ENCODE measurements around the gene SLC8A2. TPM values are rescaled to one million over a fixed set of nuclear protein-coding genes. Genes with fewer than 3 reads are reported as not detected.
"Not testable (repeated sequence)": the region's sequence is repeated elsewhere in the genome, so short reads cannot be mapped to it uniquely, and the experiment has no call there.

Gene SLC8A2
- total RNA-seq, 1 experiment from 2014 or later = 6.7 TPM

DNA sequence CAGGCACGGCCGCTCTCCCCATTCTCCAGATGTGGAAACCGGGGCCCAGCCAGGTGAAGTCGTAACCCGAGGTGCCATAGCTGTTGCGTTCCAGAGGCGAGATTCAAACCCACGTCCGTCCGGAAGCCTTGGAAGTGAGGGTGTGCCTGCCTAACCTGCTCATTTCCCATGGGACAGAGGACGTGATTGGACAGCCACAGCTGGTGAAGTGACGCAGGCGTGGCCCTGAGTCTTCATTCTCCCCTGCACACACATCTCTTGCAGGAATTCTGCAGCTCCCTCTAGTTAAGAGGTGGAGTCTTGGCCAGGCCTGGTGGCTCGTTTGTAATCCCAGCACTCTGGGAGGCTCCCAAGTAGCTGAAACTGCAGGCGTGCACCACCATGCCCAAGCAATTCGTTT, 69.2 kb downstream of the SLC8A2 start:
- H3K4me3 ChIP-seq (ENCODE audit: insufficient read depth, low read depth, low read length) = no peak overlapping the region
- H3K36me3 ChIP-seq (replicated peaks; ENCODE audit: control insufficient read depth, insufficient read depth, low read length) = no peaks in the 10 kb centered on the region
- DNase-seq = peak; percentile 28
- no peaks in the 10 kb centered on the region for H3K27me3 ChIP-seq (ENCODE audit: control insufficient read depth, insufficient read depth, low read length)

DNA sequence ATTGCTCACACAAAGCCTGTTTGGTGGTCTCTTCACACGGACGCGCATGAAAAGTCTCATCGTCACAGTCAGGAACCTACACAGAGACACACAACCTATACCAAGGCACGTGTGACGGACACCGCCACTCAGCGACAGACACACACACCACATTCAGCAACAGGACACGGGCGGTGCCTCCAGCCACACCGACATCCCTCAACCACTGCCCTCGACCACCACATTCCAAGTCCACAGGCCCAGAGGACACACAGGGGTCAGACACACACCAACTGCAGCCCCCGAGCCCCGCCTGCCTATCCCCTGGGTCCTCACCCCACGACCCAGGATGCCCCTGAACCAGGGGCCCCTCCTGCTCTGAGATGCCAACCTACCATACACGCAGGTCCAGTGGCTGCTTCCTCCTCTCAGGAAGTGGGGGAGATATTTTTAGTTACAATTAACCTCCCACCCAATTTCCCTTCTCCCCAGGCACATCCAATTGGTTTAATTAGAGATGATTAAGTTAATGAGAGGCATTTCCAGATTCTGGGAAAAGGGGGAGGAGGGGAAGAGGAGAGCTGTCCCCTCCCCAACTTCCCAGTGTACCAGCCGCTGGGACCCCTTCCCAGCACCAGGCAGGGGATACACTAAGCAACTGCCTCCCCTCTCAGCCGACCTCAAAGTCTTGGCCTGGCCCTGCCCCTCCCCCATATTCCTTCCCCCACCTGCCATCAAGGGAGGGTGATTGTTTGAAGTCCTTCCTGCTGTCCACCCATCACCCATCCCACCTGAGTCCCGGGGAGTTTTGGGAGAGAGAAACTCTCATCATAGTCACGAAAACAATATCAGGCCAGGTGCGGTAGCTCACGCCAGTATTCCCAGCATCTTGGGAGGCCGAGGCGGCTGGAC, 72.7 kb downstream of the SLC8A2 start:
- Histone ChIP-seq H3K36me3 (replicated peaks; ENCODE audit: control insufficient read depth, insufficient read depth, low read length) (no peaks in the 10 kb centered on the region), H3K27me3 (ENCODE audit: control insufficient read depth, insufficient read depth, low read length) (no peaks in the 10 kb centered on the region), H3K4me3 (ENCODE audit: insufficient read depth, low read depth, low read length) (no peak overlapping the region)
- peak; percentile 65 for DNase-seq

DNA sequence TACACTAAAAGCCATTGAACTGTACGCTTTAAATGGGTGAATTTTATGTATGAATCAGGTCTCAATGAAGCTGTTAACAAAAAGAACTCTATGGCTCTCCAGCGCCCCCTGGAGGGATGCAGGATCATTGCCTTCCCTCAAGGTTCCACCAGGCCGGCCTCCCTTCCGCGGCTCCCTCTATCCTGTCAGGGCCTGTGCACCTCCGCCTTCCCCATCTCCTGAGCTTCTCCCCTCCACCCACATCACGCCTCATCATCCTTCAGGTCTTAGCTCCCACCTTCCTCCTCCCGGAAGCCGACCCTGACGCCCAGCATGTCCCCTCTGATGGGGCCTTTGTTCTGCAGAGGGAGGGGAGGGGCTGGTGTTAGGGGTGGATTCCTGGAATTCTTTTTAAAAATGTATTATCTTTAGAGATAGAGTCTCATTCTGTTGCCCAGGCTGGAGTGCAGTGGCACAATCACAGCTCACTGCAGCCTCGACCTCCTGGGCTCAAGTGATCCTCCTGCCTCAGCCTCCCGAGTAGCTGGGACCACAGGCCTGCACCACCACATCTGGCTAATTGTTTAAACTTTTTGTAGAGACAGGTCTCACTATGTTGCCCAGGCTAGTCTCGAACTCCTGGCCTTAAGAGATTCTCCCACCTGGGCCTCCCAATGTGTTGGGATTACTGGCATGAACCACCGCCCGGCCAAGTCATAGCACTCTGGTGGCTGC, 80.0 kb downstream of the SLC8A2 start:
- no peaks in the 10 kb centered on the region for H3K27me3 ChIP-seq (ENCODE audit: control insufficient read depth, insufficient read depth, low read length)
- H3K36me3 ChIP-seq (replicated peaks; ENCODE audit: control insufficient read depth, insufficient read depth, low read length) = no peaks in the 10 kb centered on the region
- no peak overlapping the region for H3K4me3 ChIP-seq (ENCODE audit: insufficient read depth, low read depth, low read length)
- peak; percentile 86 for DNase-seq

DNA sequence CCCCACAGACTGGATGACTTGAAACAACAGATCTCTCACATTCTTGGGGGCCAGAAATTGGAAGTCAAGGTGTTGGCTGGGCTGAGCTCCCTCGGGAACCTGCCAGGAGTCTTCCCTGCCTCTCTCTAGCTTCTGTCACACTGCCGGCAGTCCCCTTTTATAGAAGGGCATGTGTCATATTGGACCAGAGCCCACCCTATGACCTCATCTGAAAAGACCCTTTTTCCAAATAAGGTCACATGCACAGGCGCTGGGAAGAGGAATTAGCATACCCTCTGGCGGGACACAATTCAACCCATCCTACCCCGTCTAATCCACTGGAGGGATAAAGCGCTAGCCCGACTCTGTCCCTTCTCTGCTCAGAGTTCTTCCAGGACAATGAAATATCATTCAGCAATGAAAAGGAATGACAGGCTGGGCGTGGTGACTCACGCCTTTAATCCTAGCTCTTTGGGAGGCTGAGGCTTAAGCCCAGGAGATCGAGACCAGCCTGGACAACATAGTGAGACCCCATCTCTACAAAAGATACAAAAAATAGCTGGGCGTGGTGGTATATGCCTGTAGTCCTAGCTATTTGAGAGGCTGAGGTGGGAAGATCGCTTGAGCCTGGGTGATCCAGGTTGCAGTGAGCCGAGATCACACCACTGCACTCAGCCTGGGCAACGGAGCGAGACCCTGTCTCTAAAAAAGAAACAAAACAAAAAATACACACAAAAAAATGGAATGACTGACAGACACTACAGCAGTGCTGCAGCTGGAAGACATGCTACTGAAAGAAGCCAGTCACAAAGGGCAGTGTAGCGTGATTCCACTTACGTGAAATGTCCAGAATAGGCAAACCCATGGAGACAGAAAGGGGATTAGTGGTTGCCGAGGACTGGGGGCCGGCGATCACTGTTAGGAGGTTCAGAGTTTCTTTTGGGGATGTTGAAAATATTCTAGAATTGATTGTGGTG, 80.9 kb downstream of the SLC8A2 start:
- DNase-seq = peak; percentile 13
- Histone ChIP-seq H3K36me3 (replicated peaks; ENCODE audit: control insufficient read depth, insufficient read depth, low read length) (no peaks in the 10 kb centered on the region), H3K4me3 (ENCODE audit: insufficient read depth, low read depth, low read length) (no peak overlapping the region), H3K27me3 (ENCODE audit: control insufficient read depth, insufficient read depth, low read length) (no peaks in the 10 kb centered on the region)

DNA sequence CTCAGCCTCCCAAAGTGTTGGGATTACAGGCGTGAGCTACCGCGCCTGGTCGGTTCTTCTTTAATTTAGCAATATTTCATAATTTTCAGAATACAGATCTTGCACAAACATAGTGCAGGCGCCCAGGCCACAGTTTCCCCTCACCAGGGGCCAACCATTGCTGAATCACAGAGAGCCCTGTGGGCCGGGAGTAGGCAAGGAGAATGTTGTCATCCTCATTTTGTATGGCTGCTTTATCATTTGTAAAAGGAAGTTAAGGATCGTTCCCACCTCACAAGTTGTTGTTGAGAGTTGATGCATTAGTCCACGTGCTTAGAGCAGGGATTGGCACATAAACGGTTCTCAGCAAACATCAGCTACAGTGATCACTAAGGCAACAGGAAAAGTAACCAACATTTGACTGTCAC, 82.5 kb downstream of the SLC8A2 start:
- H3K36me3 ChIP-seq (replicated peaks; ENCODE audit: control insufficient read depth, insufficient read depth, low read length) = no peaks in the 10 kb centered on the region
- no peak for DNase-seq
- no peaks in the 10 kb centered on the region for H3K27me3 ChIP-seq (ENCODE audit: control insufficient read depth, insufficient read depth, low read length)
- no peak overlapping the region for H3K4me3 ChIP-seq (ENCODE audit: insufficient read depth, low read depth, low read length)

DNA sequence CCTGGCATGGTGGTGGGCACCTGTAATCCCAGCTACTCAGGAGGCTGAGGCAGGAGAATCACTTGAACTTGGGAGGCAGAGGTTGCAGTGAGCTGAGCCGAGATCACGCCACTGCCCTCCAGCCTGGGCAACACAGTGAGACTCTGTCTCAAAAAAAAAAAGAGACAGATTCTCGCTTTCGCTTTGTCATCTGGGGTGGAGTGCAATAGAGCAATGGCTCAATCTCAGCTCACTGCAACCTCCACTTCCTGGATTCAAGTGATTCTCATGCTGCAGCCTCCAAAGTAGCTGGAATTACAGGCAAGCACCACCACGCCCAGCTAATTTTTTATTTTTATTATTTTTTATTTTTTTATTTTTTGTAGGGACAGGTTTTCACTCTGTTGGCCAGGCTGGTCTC, 83.0 kb downstream of the SLC8A2 start:
- H3K36me3 ChIP-seq (replicated peaks; ENCODE audit: control insufficient read depth, insufficient read depth, low read length); DNase-seq; H3K4me3 ChIP-seq (ENCODE audit: insufficient read depth, low read depth, low read length): not testable (repeated sequence)

DNA sequence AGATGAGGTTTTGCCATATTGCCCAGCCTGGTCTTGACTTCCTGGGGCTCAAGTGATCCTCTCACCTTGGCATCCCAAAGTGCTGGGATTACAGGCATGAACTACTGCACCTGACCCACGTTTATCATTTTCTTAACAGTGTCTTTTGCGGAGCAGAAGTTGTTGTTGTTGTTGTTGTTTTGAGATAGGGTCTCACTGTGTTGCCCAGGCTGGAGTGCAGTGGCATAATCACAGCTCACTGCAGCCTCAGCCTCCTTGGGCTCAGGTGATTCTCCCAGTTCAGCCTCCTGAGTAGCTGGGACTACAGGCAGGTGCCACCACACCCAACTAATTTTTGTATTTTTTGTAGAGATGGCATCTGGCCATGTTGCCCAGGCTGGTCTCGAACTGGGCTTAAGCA, 84.1 kb downstream of the SLC8A2 start:
- not testable (repeated sequence) for DNase-seq; H3K36me3 ChIP-seq (replicated peaks; ENCODE audit: control insufficient read depth, insufficient read depth, low read length); H3K27me3 ChIP-seq (ENCODE audit: control insufficient read depth, insufficient read depth, low read length); H3K4me3 ChIP-seq (ENCODE audit: insufficient read depth, low read depth, low read length)

More for the DNA sequence above, 83.0 kb downstream of the SLC8A2 start:
- H3K27me3 ChIP-seq (ENCODE audit: control insufficient read depth, insufficient read depth, low read length) = not testable (repeated sequence)

DNA sequence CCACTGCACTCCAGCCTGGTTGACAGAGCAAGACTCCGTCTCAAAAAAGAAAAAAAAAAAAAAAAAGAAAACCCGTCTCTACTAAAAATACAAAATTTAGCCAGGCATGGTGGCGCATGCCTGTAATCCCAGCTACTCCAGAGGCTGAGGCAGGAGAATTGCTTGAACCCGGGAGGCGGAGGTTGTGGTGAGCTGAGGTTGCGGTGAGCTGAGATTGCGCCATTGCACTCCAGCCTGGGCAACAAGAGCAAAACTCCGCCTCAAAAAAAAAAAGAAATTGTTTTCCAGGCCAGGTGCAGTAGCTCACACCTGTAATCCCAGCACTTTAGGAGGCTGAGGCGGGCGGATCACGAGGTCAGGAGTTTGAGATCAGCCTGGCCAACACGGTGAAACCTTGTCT, 85.1 kb downstream of the SLC8A2 start:
- H3K36me3 ChIP-seq (replicated peaks; ENCODE audit: control insufficient read depth, insufficient read depth, low read length); H3K27me3 ChIP-seq (ENCODE audit: control insufficient read depth, insufficient read depth, low read length); DNase-seq; H3K4me3 ChIP-seq (ENCODE audit: insufficient read depth, low read depth, low read length): not testable (repeated sequence)

DNA sequence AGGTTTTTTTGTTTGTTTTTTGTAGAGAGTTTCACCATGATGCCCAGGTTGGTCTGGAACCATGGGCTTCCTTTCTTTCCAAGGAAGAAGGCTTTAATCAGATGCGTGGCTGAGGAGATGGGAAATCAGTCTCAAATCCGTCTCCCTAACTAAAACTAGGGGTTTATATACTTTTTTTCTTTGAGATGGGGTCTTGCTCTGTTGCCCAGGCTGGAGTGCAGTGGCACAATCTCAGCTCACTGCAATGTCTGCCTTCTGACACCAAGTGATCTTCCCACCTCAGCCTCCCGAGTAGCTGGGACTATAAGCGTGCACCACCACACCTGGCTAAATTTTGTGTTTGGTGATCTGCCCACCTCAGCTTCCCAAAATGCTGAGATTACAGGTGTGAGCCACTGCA, 87.2 kb downstream of the SLC8A2 start:
- not testable (repeated sequence) for H3K4me3 ChIP-seq (ENCODE audit: insufficient read depth, low read depth, low read length); DNase-seq
- H3K36me3 ChIP-seq (replicated peaks; ENCODE audit: control insufficient read depth, insufficient read depth, low read length) = peaks cover 22% of the 10 kb centered on the region

DNA sequence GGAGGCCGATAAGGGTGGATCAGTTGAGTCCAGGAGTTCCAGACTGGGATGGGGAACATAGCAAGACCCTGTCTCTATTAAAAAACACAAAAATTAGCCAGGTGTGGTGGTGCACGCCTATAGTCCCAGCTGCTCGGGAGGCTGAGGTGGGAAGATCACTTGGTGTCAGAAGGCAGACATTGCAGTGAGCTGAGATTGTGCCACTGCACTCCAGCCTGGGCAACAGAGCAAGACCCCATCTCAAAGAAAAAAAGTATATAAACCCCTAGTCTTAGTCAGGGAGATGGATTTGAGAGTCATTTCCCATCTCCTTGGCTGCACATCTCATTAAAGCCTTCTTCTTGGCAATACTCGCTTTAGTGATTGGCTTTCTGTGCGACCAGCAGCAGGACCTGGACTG, 87.8 kb downstream of the SLC8A2 start:
- H3K4me3 ChIP-seq (ENCODE audit: insufficient read depth, low read depth, low read length); H3K27me3 ChIP-seq (ENCODE audit: control insufficient read depth, insufficient read depth, low read length); DNase-seq: not testable (repeated sequence)
- peaks cover 22% of the 10 kb centered on the region for H3K36me3 ChIP-seq (replicated peaks; ENCODE audit: control insufficient read depth, insufficient read depth, low read length)

More for the DNA sequence above, 87.2 kb downstream of the SLC8A2 start:
- not testable (repeated sequence) for H3K27me3 ChIP-seq (ENCODE audit: control insufficient read depth, insufficient read depth, low read length)

DNA sequence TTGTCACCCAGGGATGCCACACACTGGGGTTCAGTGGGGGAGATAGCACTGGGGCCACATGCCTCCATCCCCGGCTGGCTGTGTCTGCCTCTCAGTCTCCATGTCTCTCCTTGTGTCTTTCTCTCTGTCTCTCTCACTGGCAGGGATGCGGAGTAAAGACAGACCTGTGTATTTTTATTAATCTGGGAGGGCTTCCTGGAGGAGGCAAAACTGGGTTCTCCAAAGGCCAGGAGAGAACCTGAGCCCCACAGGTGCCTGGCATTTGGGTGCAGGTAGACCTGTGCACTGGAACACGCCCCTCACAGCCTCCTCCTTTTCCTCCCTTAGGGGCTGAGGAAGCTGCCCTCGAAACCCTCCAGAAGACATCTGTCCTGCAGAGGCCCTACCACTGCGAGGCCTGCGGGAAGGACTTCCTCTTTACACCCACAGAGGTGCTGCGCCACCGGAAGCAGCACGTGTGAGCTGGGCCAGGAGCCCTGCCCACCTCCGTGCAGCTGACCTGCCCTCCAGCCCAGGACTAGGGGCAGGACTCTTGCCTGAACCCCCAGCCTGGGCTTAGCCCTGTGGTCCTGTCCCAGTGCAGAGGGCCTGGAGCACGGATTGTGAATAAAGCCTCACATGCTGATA, 89.9 kb downstream of the SLC8A2 start:
- peaks cover 31% of the 10 kb centered on the region for H3K36me3 ChIP-seq (replicated peaks; ENCODE audit: control insufficient read depth, insufficient read depth, low read length)
- DNase-seq = no peak
- H3K27me3 ChIP-seq (ENCODE audit: control insufficient read depth, insufficient read depth, low read length) = no peaks in the 10 kb centered on the region
- no peak overlapping the region for H3K4me3 ChIP-seq (ENCODE audit: insufficient read depth, low read depth, low read length)

DNA sequence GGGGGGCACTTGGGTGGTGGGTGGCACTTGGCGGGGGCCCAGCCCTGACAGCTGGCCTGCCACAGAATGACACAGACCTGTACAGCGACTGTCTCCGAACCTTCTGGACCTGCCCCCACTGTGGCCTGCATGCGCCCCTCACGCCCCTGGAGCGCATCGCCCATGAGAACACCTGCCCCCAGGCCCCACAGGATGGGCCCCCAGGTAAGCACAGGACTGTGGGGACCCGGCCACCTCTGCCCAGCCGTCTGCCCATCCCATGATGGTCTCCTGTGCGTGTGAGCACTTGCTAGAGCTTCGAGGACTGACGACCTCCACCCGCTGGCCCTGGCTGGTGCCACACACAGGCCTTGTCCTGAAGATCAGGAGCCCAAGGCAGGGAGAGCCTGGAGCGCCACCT, 90.6 kb downstream of the SLC8A2 start:
- no peak for DNase-seq
- Histone ChIP-seq H3K27me3 (ENCODE audit: control insufficient read depth, insufficient read depth, low read length) (no peaks in the 10 kb centered on the region), H3K4me3 (ENCODE audit: insufficient read depth, low read depth, low read length) (no peak overlapping the region), H3K36me3 (replicated peaks; ENCODE audit: control insufficient read depth, insufficient read depth, low read length) (peaks cover 36% of the 10 kb centered on the region)

DNA sequence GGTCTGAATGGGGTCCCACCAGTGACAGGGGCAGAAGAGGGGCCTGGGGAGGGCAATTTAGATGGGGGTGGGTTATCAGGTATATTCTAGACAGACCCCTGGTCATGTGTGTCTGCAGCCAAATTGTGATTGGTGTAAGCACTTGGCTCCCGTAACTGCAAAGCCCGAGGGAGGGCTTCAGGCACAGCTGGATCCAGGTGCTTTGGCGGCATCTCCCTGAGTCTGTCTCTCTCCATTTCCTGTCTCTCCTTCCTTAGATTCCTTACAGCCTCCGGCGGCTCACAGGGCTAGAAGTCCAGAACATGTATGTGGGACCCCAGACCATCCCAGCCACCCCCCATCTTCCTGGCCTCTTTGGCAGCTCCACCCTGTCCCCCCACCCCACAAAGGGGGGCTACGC, 91.1 kb downstream of the SLC8A2 start:
- peaks cover 38% of the 10 kb centered on the region for H3K36me3 ChIP-seq (replicated peaks; ENCODE audit: control insufficient read depth, insufficient read depth, low read length)
- no peak overlapping the region for H3K4me3 ChIP-seq (ENCODE audit: insufficient read depth, low read depth, low read length)
- DNase-seq = no peak
- H3K27me3 ChIP-seq (ENCODE audit: control insufficient read depth, insufficient read depth, low read length) = no peaks in the 10 kb centered on the region

DNA sequence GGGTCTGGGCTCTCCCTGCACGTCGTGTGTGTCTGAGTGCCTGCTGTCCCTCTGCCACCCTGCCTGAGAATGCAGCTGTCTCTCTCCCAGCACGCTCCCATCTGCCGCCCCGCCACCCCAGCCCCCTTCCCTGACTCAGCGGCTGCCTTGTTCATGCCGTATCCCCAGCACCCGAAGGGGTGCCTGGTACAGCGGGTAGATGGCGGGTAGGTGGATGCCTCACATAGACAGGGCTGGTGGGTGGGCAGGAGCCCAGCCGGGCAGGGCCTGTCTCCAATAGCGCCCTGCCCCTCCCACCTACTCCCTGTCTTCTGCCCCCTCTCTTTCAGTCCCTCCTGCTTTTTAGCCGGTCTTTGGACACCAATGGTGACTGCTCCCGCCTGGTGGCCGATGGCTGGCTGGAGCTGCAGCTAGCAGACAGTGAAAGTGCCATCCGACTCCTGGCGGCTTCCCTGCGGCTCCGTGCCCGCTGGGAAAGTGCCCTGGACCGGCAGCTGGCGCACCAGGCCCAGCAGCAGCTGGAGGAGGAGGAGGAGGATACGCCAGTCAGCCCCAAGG, 92.2 kb downstream of the SLC8A2 start:
- peak; percentile 28 for DNase-seq
- Histone ChIP-seq H3K4me3 (ENCODE audit: insufficient read depth, low read depth, low read length) (no peak overlapping the region), H3K36me3 (replicated peaks; ENCODE audit: control insufficient read depth, insufficient read depth, low read length) (peaks cover 42% of the 10 kb centered on the region), H3K27me3 (ENCODE audit: control insufficient read depth, insufficient read depth, low read length) (no peaks in the 10 kb centered on the region)
